LNCAP (cell line): ENCODE results near the gene CHID1.
A peak's percentile ranks its signal among the peaks of the same experiment; 100 is the strongest.

ENCODE experiments used
- TF ChIP-seq, protein P1 (sequence below): fragments of 450-650 bp; IDR thresholded peaks from 2 replicates; pipeline ENCODE4 v1.5.1; 2017; ENCODE audit warnings: mild to moderate bottlenecking

The CHID1 gene

DNA sequence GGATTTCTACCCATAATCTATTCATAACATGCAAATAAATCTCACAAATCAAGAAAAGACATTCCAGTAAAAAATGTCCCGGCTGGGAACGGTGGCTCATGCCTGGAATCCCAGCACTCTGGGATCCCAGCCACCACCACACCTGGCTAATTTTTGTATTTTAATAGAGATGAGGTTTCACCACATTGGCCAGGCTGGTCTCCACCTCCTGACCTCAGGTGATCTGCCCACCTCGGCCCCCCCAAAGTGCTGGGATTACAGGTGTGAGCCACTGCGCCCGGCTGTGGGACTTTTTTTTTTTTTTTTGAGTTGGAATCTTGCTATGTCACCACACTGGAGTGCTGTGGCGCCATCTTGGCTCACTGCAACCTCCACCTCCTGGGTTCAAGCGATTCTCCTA lies 4.7 kb downstream of the CHID1 start:
- TF ChIP-seq, protein P1, sequence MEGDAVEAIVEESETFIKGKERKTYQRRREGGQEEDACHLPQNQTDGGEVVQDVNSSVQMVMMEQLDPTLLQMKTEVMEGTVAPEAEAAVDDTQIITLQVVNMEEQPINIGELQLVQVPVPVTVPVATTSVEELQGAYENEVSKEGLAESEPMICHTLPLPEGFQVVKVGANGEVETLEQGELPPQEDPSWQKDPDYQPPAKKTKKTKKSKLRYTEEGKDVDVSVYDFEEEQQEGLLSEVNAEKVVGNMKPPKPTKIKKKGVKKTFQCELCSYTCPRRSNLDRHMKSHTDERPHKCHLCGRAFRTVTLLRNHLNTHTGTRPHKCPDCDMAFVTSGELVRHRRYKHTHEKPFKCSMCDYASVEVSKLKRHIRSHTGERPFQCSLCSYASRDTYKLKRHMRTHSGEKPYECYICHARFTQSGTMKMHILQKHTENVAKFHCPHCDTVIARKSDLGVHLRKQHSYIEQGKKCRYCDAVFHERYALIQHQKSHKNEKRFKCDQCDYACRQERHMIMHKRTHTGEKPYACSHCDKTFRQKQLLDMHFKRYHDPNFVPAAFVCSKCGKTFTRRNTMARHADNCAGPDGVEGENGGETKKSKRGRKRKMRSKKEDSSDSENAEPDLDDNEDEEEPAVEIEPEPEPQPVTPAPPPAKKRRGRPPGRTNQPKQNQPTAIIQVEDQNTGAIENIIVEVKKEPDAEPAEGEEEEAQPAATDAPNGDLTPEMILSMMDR: no peak

DNA sequence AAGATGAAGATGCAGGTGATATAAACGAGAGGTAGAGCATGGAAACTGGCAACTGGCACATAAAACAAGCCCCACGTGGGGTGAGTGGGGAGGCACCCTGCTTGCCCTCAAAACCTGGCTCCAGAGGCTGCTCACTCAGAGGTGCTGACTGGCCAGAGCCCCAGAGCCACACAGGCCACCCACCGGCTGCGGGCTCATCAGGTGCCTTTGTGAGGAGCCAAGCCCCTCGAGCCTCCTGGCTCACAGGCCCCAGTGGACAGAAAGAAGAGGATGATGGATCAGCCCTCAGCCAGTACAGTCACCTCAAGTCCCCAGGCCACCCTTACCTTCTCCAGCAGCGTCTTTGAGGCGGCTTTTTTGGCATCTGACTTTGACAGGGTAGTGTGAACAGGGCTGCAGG lies 6.2 kb downstream of the CHID1 start:
- TF ChIP-seq, protein P1: no peak

DNA sequence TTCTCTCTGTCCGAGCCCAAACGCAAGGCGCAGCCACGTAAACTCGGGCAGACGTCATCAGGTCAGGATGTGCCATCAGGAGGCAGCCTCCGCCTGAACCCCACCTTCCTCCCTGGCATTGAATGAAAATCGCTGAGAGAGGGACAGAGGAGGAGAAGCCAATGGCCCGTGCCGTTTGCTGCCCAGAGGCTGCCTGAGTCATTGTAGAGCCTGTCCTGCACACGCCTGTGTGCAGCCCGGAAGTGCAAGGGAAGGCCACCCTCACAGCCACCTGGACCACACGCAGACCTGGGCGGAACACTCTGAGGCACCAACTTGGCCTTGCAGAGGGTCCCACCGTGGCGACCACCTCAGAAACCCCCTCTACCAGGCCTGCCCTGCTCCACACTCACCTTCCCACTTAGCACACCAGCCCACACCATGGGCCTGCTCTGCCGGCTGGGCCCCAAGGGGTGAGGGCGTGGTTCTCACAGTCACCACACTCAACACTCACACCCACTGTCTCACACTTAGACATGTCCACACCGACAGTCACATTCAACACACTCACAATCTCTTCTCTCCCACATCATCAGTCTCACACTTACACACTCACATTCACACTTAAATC lies 9.1 kb downstream of the CHID1 start:
- TF ChIP-seq, protein P1: no peak

DNA sequence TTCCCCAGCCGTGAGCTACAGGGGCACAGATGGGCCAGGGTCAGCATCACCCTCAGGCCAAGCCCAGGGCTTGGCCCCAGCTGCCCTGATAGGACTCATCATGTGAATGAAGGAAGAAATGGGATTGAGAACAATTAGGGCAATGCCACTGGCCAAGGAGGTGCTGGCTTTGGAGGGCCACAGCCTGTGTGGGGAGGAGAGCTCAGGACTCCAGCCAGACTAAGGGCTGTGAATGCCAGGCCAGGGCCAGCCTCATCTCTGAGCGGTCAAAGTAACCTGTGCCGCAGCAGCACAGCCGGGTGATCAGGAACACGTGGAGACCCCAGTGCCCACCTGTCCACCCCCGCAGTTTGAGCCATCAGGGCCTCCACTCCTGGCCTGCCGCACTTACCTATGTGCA lies 10.1 kb downstream of the CHID1 start:
- TF ChIP-seq, protein P1: no peak

DNA sequence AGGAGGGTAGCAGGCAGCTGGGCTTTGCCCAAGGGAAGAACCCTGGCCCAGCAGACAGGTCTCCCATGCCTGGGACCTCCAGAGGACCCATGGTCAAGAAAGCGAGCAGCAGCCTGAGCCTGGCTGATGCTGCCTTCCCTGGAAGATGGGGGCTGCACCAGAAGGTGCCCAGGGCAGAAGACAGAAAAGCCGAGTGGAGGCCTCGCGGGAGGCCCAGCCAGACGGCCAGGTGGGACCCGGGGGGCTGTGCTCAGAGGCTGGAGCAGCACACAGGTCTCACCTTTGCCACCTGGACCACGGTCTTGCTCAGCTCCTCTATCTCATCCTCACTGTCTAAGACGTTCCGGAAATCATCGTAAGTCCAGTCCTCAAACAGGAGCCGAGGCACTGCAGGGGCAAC lies 10.9 kb downstream of the CHID1 start:
- TF ChIP-seq, protein P1: no peak

DNA sequence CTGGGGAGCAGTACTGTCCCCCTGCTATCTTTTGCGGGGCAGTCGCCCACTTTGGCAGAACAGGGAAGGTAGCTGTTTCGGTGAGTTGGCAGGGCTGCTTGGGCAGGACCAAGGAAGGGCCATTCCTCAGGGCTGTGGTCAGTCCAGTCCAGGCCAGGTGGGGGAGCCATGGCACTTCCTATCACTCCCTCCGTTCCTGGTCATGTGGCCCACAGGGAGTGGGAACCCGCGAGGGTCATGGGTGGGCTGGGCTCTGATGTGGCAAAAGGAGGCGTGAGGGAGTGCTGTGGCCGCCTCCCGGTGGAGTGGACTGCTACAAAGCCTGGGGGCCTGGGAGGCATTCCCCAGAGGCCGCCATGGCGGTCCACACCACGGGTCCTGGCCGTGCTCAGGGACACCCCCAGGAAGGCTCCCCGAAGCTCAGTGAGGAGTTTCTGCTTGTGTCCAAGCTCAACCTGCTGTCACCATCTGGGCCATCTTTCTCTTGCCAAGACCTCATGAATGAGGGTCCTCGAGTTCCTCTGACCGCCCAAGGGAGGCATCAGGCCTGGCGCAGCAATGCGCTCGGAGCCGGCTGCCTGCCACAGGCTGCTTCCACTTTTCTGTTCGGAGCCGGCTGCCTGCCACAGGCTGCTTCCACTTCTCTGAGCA lies 11.9 kb downstream of the CHID1 start:
- TF ChIP-seq, protein P1: no peak

DNA sequence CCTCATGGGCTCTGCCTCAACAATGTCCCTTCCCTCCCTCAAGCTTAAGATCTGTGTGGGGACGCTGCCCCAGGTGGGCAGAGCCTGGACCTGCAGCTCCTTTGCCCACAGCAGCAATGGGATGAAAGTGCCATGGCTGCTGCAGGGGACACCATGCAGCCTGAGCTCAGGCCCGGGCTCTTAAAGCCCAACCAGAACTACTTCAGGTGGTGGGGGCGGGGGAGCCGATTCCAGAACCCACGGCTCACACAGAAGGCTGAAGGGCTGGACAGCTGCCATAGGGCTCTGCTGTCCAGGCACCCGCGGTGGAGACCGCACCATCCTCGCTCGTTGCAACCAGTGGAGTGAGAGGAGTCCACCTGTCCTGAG lies 12.5 kb downstream of the CHID1 start:
- TF ChIP-seq, protein P1: peak; percentile 30; the same call in 1 of the 2 replicates
